Progenitor cell of endocrine pancreas (in vitro differentiated cells): Measurements from ENCODE around the gene ZNF106. TPM values are rescaled to one million over a fixed set of nuclear protein-coding genes. Genes with fewer than 3 reads are reported as not detected.

Experiments
- DNase-seq: peaks from one replicate; pipeline ENCODE4 v3.0.0; 2021; ENCODE audit warnings: low spot score; ENCODE audit not compliant: unreplicated experiment
- H3K27ac Mint-ChIP-seq: 2 replicates; pipeline ENCODE4 v1.8.0; 2021; ENCODE audit warnings: mild to moderate bottlenecking, moderate library complexity, mixed read lengths
- H3K27me3 Mint-ChIP-seq: 2 replicates; pipeline ENCODE4 v1.8.0; 2021; ENCODE audit warnings: mixed read lengths
- H3K36me3 Mint-ChIP-seq: 2 replicates; pipeline ENCODE4 v1.8.0; 2022; ENCODE audit warnings: mixed read lengths; ENCODE audit not compliant: insufficient read depth
- H3K4me1 Mint-ChIP-seq: 2 replicates; pipeline ENCODE4 v1.8.0; 2021; ENCODE audit warnings: low read depth, mixed read lengths
- H3K4me3 Mint-ChIP-seq: 2 replicates; pipeline ENCODE4 v1.8.0; 2021; ENCODE audit warnings: low read depth, mild to moderate bottlenecking, moderate library complexity, mixed read lengths
- H3K9me3 Mint-ChIP-seq: 2 replicates; pipeline ENCODE4 v1.8.0; 2021; ENCODE audit warnings: low read depth, mixed read lengths
- CTCF ChIP-seq: fragments of 200-600 bp; sonication (generic); IDR thresholded peaks from one replicate; pipeline ENCODE4 v1.5.0; 2021; ENCODE audit warnings: antibody characterized with exemption, mild to moderate bottlenecking; ENCODE audit not compliant: unreplicated experiment
- total RNA-seq: library from RNA; stranded (reverse); gene quantifications from 2 replicates; pipeline ENCODE4 v1.2.1, GENCODE V29; 2021

The ZNF106 gene
- total RNA-seq, 1 donor from 2014 or later: 52.4 TPM

GRCh38 chr15:42502477-42502876, 11.5 kb upstream of the ZNF106 start:
- H3K9me3 Mint-ChIP-seq: no peaks in the 10 kb centered on the region
- H3K4me3 Mint-ChIP-seq: no peak overlapping the region
- H3K4me1 Mint-ChIP-seq: peaks cover 8% of the 10 kb centered on the region
- no peak for TF ChIP-seq CTCF
- no peak overlapping the region for H3K27ac Mint-ChIP-seq
- no peaks in the 10 kb centered on the region for H3K27me3 Mint-ChIP-seq
- no peaks in the 10 kb centered on the region for H3K36me3 Mint-ChIP-seq
- DNase-seq: no peak

DNA sequence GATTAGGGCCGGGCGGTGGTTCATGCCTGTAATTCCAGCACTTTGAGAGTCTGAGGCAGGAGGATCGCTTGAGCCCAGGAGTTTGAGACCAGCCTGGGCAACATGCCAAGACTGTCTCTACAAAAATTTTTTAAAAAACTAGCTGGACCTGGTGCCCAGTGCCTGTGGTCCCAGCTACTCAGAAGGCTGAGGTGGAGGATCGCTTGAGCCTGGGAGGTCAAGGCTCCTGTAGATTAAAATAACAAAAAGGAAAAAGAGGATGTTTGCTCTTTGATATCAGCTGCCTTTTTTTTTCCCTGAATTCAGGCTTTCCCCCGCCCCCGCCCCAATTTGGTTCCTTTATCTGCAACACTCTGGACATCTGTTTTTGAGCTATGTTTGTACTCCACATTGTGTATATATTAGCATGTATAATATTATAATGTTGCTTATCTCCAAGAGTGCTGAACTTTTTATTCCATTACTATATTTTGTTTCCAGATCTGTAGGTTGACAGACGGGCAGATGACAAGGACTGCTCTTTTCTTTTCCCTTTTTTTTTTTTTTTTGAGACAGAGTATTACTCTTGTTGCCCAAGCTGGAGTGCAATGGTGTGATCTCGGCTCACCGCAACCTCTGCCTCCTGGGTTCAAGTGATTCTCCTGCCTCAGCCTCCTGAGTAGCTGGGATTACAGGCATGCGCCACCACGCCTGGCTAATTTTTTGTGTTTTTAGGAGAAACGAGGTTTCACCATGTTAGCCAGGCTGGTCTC, 9.1 kb upstream of the ZNF106 start:
- no peaks in the 10 kb centered on the region for H3K36me3 Mint-ChIP-seq
- H3K9me3 Mint-ChIP-seq: no peaks in the 10 kb centered on the region
- H3K4me1 Mint-ChIP-seq: peaks cover 22% of the 10 kb centered on the region
- no peak for TF ChIP-seq CTCF
- H3K27me3 Mint-ChIP-seq: no peaks in the 10 kb centered on the region
- H3K27ac Mint-ChIP-seq: no peak overlapping the region
- no peak for DNase-seq
- H3K4me3 Mint-ChIP-seq: no peak overlapping the region

DNA sequence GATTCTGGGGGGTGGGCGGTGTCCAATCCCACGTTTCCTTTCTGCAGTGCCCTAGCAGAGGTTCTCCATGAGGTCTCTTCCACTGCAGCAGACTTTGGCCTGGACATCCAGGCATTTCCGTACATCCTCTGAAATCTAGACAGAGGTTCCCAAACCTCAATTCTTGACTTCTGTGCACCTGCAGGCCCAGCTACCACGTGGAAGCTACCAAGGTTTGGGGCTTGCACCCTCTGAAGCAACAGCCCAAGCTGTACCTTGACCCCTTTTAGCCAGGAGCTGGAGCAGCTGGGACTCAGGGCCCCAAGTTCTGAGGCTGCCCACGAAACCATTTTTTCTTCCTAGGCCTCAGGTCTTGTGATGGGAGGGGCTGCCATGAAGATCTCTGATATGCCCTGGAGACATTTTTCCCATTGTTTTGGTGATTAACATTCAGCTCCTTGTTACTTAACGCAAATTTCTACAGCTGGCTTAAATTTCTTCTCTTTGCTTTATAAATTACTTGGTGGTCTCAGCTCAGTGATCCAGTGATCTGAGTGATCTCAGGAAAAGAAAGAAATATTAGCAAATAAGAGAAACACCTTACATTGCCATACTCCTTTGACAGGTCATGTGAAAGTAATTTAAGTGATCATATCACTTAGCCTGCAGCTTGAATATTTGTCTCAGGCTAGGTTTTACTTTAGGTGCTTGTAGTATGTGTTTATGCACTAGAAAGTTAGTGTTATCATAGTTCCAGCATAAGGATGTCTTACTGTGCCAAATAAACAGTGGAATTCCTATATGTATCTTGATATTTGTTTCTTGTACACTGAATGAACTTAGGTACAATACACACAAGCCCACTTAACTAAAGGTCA, 7.5 kb upstream of the ZNF106 start:
- H3K4me1 Mint-ChIP-seq: peaks cover 23% of the 10 kb centered on the region
- H3K9me3 Mint-ChIP-seq: no peaks in the 10 kb centered on the region
- no peak overlapping the region for H3K27ac Mint-ChIP-seq
- no peaks in the 10 kb centered on the region for H3K36me3 Mint-ChIP-seq
- H3K4me3 Mint-ChIP-seq: no peak overlapping the region
- no peak for DNase-seq
- H3K27me3 Mint-ChIP-seq: no peaks in the 10 kb centered on the region
- no peak for TF ChIP-seq CTCF

DNA sequence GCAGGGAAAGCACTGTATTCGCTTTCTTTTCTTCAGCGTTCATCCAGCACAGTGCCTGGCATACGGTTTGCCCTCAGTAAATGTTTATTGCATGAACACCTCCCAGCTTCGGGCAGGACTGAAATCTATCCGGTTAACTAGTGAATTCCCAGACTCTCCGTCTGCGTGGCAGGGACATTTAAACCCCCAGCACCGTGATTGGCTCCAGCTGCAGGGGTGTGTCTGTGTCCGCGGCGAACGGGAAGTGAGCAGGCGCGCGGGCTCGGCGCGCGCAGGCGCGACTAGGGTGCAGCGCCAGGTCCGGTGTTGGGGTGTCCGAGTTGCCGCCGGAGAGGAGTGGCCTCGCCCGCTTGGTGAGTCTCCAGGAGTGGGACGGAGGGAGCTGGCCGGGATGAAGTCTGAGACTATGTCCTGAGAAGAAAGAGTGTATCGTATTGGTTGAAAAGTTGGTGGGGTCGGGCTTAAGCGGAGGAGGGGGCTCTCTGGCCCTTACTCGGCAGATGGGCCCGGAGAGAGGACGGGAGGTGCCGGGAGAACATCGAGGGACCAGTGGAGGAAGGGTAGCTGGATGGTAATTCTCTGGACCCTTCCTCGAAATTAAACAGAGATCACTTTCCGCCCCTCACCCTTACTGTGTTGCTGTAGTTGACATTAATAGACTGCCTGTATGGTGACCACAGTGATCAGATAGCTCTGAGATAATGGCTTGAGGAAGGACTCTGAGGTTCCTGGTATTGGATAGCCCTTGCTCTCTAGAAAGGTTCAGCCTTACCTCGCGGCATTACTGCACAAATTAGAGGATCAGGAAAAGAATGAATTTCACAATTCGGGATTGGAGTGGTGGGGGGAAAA, 4.6 kb upstream of the ZNF106 start, which contains the start of gene SNAP23:
TSS of gene SNAP23 (plus strand) at position 274 of the 852 bp plus-strand sequence. CDS start 16,213 bp downstream, outside the sequence.
- DNase-seq: peak; percentile 81
- Mint-ChIP-seq H3K36me3 (no peaks in the 10 kb centered on the region), H3K9me3 (no peaks in the 10 kb centered on the region), H3K27ac (peak within 1 kb of the TSS; percentile 98), H3K4me1 (peaks cover 24% of the 10 kb centered on the region), H3K27me3 (no peaks in the 10 kb centered on the region), H3K4me3 (peak within 1 kb of the TSS; percentile 100)
- TF ChIP-seq CTCF: no peak

DNA sequence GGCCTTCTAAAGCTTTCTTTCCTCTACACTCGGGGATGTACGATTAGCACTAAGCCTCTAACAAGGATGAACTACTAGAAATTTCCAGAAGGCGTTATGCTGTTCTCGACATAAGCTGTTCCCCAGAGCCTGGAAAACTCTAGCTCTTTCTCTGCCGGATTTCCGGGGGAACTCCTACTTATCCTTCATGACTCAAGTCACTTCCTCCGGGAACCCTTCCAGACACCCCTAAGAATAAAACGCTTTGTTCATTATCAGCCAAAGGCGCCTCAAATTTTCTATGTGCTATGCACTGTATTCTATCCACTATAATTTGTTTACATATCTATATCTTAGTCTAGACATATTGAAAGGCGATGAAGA, 4.0 kb upstream of the ZNF106 start:
- H3K36me3 Mint-ChIP-seq: no peaks in the 10 kb centered on the region
- H3K27me3 Mint-ChIP-seq: no peaks in the 10 kb centered on the region

More for the DNA sequence above, 4.0 kb upstream of the ZNF106 start:
- no peaks in the 10 kb centered on the region for H3K9me3 Mint-ChIP-seq
- peak overlapping the region; percentile 98 for H3K27ac Mint-ChIP-seq
- H3K4me1 Mint-ChIP-seq: peaks cover 24% of the 10 kb centered on the region
- peak overlapping the region; percentile 100 for H3K4me3 Mint-ChIP-seq
- DNase-seq: no peak
- no peak for TF ChIP-seq CTCF
